HG03064 (cell line): ENCODE measurements around the gene GOLGA6A.
"Not testable (repeated sequence)": the region's sequence is repeated elsewhere in the genome, so short reads cannot be mapped to it uniquely, and the experiment has no call there.

Source experiments
- ATAC-seq: cut with Tn5 transposase; IDR thresholded peaks from one replicate; pipeline ENCODE4 v1.9.1; 2021; ENCODE audit warnings: low read depth; ENCODE audit not compliant: unreplicated experiment

The GOLGA6A gene

GRCh38 chr15:74053941-74054529 lies 28.3 kb downstream of the GOLGA6A start:
- no peak for ATAC-seq

GRCh38 chr15:74053517-74053916 lies 28.8 kb downstream of the GOLGA6A start:
- no peak for ATAC-seq

- ATAC-seq: not testable (repeated sequence)
These were observed 29.8 kb downstream of the GOLGA6A start for GRCh38 chr15:74052271-74053260.

GRCh38 chr15:74050556-74051234 lies 31.7 kb downstream of the GOLGA6A start:
- ATAC-seq: no peak

GRCh38 chr15:74050127-74050526 lies 32.2 kb downstream of the GOLGA6A start:
- no peak for ATAC-seq

GRCh38 chr15:74046275-74046674 lies 36.1 kb downstream of the GOLGA6A start:
- ATAC-seq: no peak

- ATAC-seq: no peak
These were observed 36.6 kb downstream of the GOLGA6A start for GRCh38 chr15:74045636-74046274.

GRCh38 chr15:74045184-74045583 lies 37.2 kb downstream of the GOLGA6A start:
- no peak for ATAC-seq

- no peak for ATAC-seq
These were observed 37.9 kb downstream of the GOLGA6A start for GRCh38 chr15:74044267-74045110.

GRCh38 chr15:74043425-74044266 lies 38.7 kb downstream of the GOLGA6A start:
- ATAC-seq: no peak

GRCh38 chr15:74042603-74043424 lies 39.5 kb downstream of the GOLGA6A start:
- no peak for ATAC-seq

- no peak for ATAC-seq
These were observed 40.4 kb downstream of the GOLGA6A start for GRCh38 chr15:74041777-74042435.

- no peak for ATAC-seq
These were observed 41.0 kb downstream of the GOLGA6A start for GRCh38 chr15:74041311-74041756.

- ATAC-seq: no peak
These were observed 42.1 kb downstream of the GOLGA6A start for GRCh38 chr15:74040109-74040850.

- ATAC-seq: no peak
These were observed 42.7 kb downstream of the GOLGA6A start for GRCh38 chr15:74039656-74040010.

GRCh38 chr15:74038707-74039655 lies 43.4 kb downstream of the GOLGA6A start:
- no peak for ATAC-seq
